H1 (cell line): ENCODE measurements around the gene MMP21.

Source experiments
- CEBPB ChIP-seq: IDR thresholded peaks from 2 replicates; pipeline ENCODE4 v1.6.1; 2012; ENCODE audit warnings: low read depth, low read length
- CHD2 ChIP-seq: IDR thresholded peaks from 2 replicates; pipeline ENCODE4 v1.6.1; 2012; ENCODE audit warnings: low read length, improper control_type of control experiment
- EP300 ChIP-seq, 2 experiments: IDR thresholded peaks; 1 replicate in 1 of 2; 2 replicates in 1 of 2; pipeline ENCODE4 v1.6.1; 2011 to 2012; ENCODE audit warnings: low read depth in 2 of 2, low read length in 2 of 2, mild to moderate bottlenecking in 2 of 2, borderline replicate concordance in 1 of 2, inconsistent platforms in 1 of 2, moderate library complexity in 1 of 2
- EZH2 ChIP-seq: fragments of 200-600 bp; sonication (generic); IDR thresholded peaks from 2 replicates; pipeline ENCODE4 v1.7.1; 2012; ENCODE audit warnings: low read depth, mild to moderate bottlenecking, moderate library complexity, low read length, inconsistent platforms; ENCODE audit not compliant: severe bottlenecking
- KDM5A ChIP-seq: fragments of 200-600 bp; IDR thresholded peaks from 2 replicates; pipeline ENCODE4 v1.7.1; 2012; ENCODE audit warnings: mild to moderate bottlenecking, low read length, inconsistent platforms, mixed read lengths
- NRF1 ChIP-seq: IDR thresholded peaks from 2 replicates; pipeline ENCODE4 v1.6.1; 2011; ENCODE audit warnings: mild to moderate bottlenecking, low read depth, low read length, improper control_type of control experiment
- POLR2A ChIP-seq, 2 experiments: IDR thresholded peaks; 1 replicate in 1 of 2; 2 replicates in 1 of 2; pipeline ENCODE4 v1.6.1; 2011; ENCODE audit warnings: low read depth in 2 of 2, low read length in 2 of 2, mild to moderate bottlenecking in 2 of 2; ENCODE audit errors: control extremely low read depth in 1 of 2
- RAD21 ChIP-seq, 2 experiments: IDR thresholded peaks in 1 of 2; conservative IDR thresholded peaks in 1 of 2; 2 replicates each; pipeline ENCODE4 v1.6.1; 2011; ENCODE audit warnings: low read depth in 2 of 2, low read length in 2 of 2, improper control_type of control experiment in 1 of 2, inconsistent platforms in 1 of 2, mild to moderate bottlenecking in 1 of 2, moderate library complexity in 1 of 2
- RFX5 ChIP-seq: IDR thresholded peaks from 2 replicates; pipeline ENCODE4 v1.6.1; 2011; ENCODE audit warnings: low read depth, low read length, improper control_type of control experiment, borderline replicate concordance
- SRF ChIP-seq: IDR thresholded peaks from 2 replicates; pipeline ENCODE4 v1.6.1; 2011; ENCODE audit warnings: mild to moderate bottlenecking, low read depth, low read length, moderate library complexity
- TBP ChIP-seq: IDR thresholded peaks from 2 replicates; pipeline ENCODE4 v1.6.1; 2011; ENCODE audit warnings: low read depth, low read length, improper control_type of control experiment
- YY1 ChIP-seq: IDR thresholded peaks from 2 replicates; pipeline ENCODE4 v1.6.1; 2011; ENCODE audit warnings: low read depth, mild to moderate bottlenecking, low read length
- TF ChIP-seq, protein P1 (sequence below): IDR thresholded peaks from 2 replicates; pipeline ENCODE4 v1.6.1; 2012; ENCODE audit warnings: low read length, inconsistent platforms
- TF ChIP-seq, protein P2 (sequence below), 3 experiments: IDR thresholded peaks; 1 replicate in 2 of 3; 2 replicates in 1 of 3; pipeline versions ENCODE4 v1.5.1 to v1.6.1; 2011; ENCODE audit warnings: low read length in 3 of 3, mild to moderate bottlenecking in 3 of 3, inconsistent platforms in 2 of 3, low read depth in 1 of 3, moderate library complexity in 1 of 3; ENCODE audit not compliant: insufficient read depth in 1 of 3; ENCODE audit errors: control extremely low read depth in 1 of 3

DNA sequence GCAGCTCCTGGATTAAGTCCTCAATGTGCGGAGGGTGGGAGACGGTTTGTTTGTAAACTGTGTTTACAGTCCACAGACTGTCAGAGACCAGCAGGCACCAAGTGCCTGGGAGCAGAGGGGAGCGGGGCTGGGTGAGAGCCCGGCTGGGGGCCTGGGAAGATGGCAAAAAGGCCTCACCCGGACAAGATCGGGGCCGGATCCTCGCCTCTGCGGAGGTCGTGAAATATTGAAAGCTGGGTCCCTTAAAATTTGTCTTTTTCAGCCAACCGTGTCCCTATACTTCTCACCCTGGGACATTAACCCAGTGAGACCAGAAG is 2.8 kb downstream of the MMP21 start:
- TF ChIP-seq CEBPB (no peak), TBP (no peak), EZH2 (no peak), POLR2A (IDR thresholded peaks at IDR 0.05; ENCODE audit: control extremely low read depth in 1 of 2, low read depth in 2 of 2, low read length in 2 of 2) (no peak), NRF1 (no peak), EP300 (IDR thresholded peaks at IDR 0.05; ENCODE audit: borderline replicate concordance in 1 of 2, low read depth in 2 of 2, low read length in 2 of 2) (no peak), KDM5A (no peak), SRF (no peak), CHD2 (no peak), RFX5 (no peak), YY1 (no peak), RAD21 (IDR thresholded peaks at IDR 0.05 in 1 of 2, conservative IDR thresholded peaks at IDR 0.05 in 1 of 2; ENCODE audit: low read depth in 2 of 2, low read length in 2 of 2) (no peak)
- TF ChIP-seq, protein P1, sequence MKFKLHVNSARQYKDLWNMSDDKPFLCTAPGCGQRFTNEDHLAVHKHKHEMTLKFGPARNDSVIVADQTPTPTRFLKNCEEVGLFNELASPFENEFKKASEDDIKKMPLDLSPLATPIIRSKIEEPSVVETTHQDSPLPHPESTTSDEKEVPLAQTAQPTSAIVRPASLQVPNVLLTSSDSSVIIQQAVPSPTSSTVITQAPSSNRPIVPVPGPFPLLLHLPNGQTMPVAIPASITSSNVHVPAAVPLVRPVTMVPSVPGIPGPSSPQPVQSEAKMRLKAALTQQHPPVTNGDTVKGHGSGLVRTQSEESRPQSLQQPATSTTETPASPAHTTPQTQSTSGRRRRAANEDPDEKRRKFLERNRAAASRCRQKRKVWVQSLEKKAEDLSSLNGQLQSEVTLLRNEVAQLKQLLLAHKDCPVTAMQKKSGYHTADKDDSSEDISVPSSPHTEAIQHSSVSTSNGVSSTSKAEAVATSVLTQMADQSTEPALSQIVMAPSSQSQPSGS: no peak
- TF ChIP-seq, protein P2, sequence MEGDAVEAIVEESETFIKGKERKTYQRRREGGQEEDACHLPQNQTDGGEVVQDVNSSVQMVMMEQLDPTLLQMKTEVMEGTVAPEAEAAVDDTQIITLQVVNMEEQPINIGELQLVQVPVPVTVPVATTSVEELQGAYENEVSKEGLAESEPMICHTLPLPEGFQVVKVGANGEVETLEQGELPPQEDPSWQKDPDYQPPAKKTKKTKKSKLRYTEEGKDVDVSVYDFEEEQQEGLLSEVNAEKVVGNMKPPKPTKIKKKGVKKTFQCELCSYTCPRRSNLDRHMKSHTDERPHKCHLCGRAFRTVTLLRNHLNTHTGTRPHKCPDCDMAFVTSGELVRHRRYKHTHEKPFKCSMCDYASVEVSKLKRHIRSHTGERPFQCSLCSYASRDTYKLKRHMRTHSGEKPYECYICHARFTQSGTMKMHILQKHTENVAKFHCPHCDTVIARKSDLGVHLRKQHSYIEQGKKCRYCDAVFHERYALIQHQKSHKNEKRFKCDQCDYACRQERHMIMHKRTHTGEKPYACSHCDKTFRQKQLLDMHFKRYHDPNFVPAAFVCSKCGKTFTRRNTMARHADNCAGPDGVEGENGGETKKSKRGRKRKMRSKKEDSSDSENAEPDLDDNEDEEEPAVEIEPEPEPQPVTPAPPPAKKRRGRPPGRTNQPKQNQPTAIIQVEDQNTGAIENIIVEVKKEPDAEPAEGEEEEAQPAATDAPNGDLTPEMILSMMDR (IDR thresholded peaks at IDR 0.05; ENCODE audit: control extremely low read depth in 1 of 3, insufficient read depth in 1 of 3, low read depth in 1 of 3, low read length in 3 of 3): no peak
